ENCODE results near the gene RBBP6. TPM values are rescaled to one million over a fixed set of nuclear protein-coding genes. Genes with fewer than 3 reads are reported as not detected.

RBBP6 gene
- polyA plus RNA-seq, 4 donors: 20.7 to 54.3 (median 30.3) TPM

GRCh38 chr16:24526701-24527495 is 12.5 kb upstream of the RBBP6 start:
- FAIRE-seq: no peak
- Histone ChIP-seq H3K4me3 (ENCODE audit: low read depth in 1 of 3, low read length in 3 of 3) (no peak overlapping the region), H3K4me1 (ENCODE audit: control insufficient read depth in 3 of 3, insufficient read depth in 2 of 3, low read depth in 1 of 3, low read length in 2 of 3) (no peaks in the 10 kb centered on the region), H3K36me3 (ENCODE audit: control insufficient read depth in 3 of 3, insufficient read depth in 2 of 3, low read depth in 1 of 3, low read length in 3 of 3) (no peaks in the 10 kb centered on the region), H3K9me3 (ENCODE audit: control insufficient read depth in 2 of 2, insufficient read depth in 1 of 2, low read depth in 1 of 2, low read length in 1 of 2) (no peaks in the 10 kb centered on the region), H3K27me3 (ENCODE audit: control insufficient read depth in 3 of 3, insufficient read depth in 3 of 3, low read length in 3 of 3) (no peaks in the 10 kb centered on the region), H3K27ac (ENCODE audit: low read depth in 1 of 3, low read length in 2 of 3) (no peak overlapping the region)
- DNase-seq: no peak
- WGBS, 3 donors: 79 to 88% (median 84%) methylated on average over 9 of the region's 9 CpGs

- WGBS, 3 donors: 64 to 89% (median 77%) methylated on average over 1 of the region's 1 CpG
Measured at GRCh38 chr16:24531166-24531565, 8.2 kb upstream of the RBBP6 start.

GRCh38 chr16:24534620-24535019 is 4.7 kb upstream of the RBBP6 start:
- FAIRE-seq (no peak), DNase-seq (no peak)
- Histone ChIP-seq H3K36me3 (ENCODE audit: control insufficient read depth in 3 of 3, insufficient read depth in 2 of 3, low read depth in 1 of 3, low read length in 3 of 3) (no peaks in the 10 kb centered on the region), H3K27ac (ENCODE audit: low read depth in 1 of 3, low read length in 2 of 3) (no peak overlapping the region), H3K4me3 (ENCODE audit: low read depth in 1 of 3, low read length in 3 of 3) (no peak overlapping the region), H3K4me1 (ENCODE audit: control insufficient read depth in 3 of 3, insufficient read depth in 2 of 3, low read depth in 1 of 3, low read length in 2 of 3) (peaks cover 0 to 4% (median 0%) of the 10 kb centered on the region in 3 donors), H3K27me3 (ENCODE audit: control insufficient read depth in 3 of 3, insufficient read depth in 3 of 3, low read length in 3 of 3) (no peaks in the 10 kb centered on the region), H3K9me3 (ENCODE audit: control insufficient read depth in 2 of 2, insufficient read depth in 1 of 2, low read depth in 1 of 2, low read length in 1 of 2) (no peaks in the 10 kb centered on the region)

More at GRCh38 chr16:24531166-24531565, 8.2 kb upstream of the RBBP6 start:
- Histone ChIP-seq H3K27ac (ENCODE audit: low read depth in 1 of 3, low read length in 2 of 3) (no peak overlapping the region), H3K9me3 (ENCODE audit: control insufficient read depth in 2 of 2, insufficient read depth in 1 of 2, low read depth in 1 of 2, low read length in 1 of 2) (no peaks in the 10 kb centered on the region), H3K27me3 (ENCODE audit: control insufficient read depth in 3 of 3, insufficient read depth in 3 of 3, low read length in 3 of 3) (no peaks in the 10 kb centered on the region), H3K4me3 (ENCODE audit: low read depth in 1 of 3, low read length in 3 of 3) (no peak overlapping the region), H3K4me1 (ENCODE audit: control insufficient read depth in 3 of 3, insufficient read depth in 2 of 3, low read depth in 1 of 3, low read length in 2 of 3) (no peaks in the 10 kb centered on the region), H3K36me3 (ENCODE audit: control insufficient read depth in 3 of 3, insufficient read depth in 2 of 3, low read depth in 1 of 3, low read length in 3 of 3) (no peaks in the 10 kb centered on the region)
- DNase-seq (no peak), FAIRE-seq (no peak)

- Histone ChIP-seq H3K27me3 (ENCODE audit: control insufficient read depth in 3 of 3, insufficient read depth in 3 of 3, low read length in 3 of 3) (no peaks in the 10 kb centered on the region), H3K27ac (ENCODE audit: low read depth in 1 of 3, low read length in 2 of 3) (no peak overlapping the region), H3K9me3 (ENCODE audit: control insufficient read depth in 2 of 2, insufficient read depth in 1 of 2, low read depth in 1 of 2, low read length in 1 of 2) (no peaks in the 10 kb centered on the region), H3K4me1 (ENCODE audit: control insufficient read depth in 3 of 3, insufficient read depth in 2 of 3, low read depth in 1 of 3, low read length in 2 of 3) (peaks cover 0 to 4% (median 0%) of the 10 kb centered on the region in 3 donors), H3K4me3 (ENCODE audit: low read depth in 1 of 3, low read length in 3 of 3) (no peak overlapping the region), H3K36me3 (ENCODE audit: control insufficient read depth in 3 of 3, insufficient read depth in 2 of 3, low read depth in 1 of 3, low read length in 3 of 3) (no peaks in the 10 kb centered on the region)
- no peak for DNase-seq
- WGBS, 3 donors: 52 to 67% (median 62%) methylated on average over 4 of the region's 4 CpGs
- no peak for FAIRE-seq
Measured at GRCh38 chr16:24535827-24536226, 3.5 kb upstream of the RBBP6 start.

GRCh38 chr16:24536671-24537070 is 2.7 kb upstream of the RBBP6 start:
- FAIRE-seq (no peak), DNase-seq (no peak)
- H3K27ac ChIP-seq (ENCODE audit: low read depth in 1 of 3, low read length in 2 of 3): no peak overlapping the region
- peaks cover 0 to 4% (median 0%) of the 10 kb centered on the region in 3 donors for H3K4me1 ChIP-seq (ENCODE audit: control insufficient read depth in 3 of 3, insufficient read depth in 2 of 3, low read depth in 1 of 3, low read length in 2 of 3)
- no peaks in the 10 kb centered on the region for H3K27me3 ChIP-seq (ENCODE audit: control insufficient read depth in 3 of 3, insufficient read depth in 3 of 3, low read length in 3 of 3)
- no peaks in the 10 kb centered on the region for H3K36me3 ChIP-seq (ENCODE audit: control insufficient read depth in 3 of 3, insufficient read depth in 2 of 3, low read depth in 1 of 3, low read length in 3 of 3)
- H3K9me3 ChIP-seq (ENCODE audit: control insufficient read depth in 2 of 2, insufficient read depth in 1 of 2, low read depth in 1 of 2, low read length in 1 of 2): no peaks in the 10 kb centered on the region
- WGBS, 3 donors: 83 to 93% (median 90%) methylated on average over 5 of the region's 5 CpGs
- no peak overlapping the region for H3K4me3 ChIP-seq (ENCODE audit: low read depth in 1 of 3, low read length in 3 of 3)

GRCh38 chr16:24537474-24538337 is 1.7 kb upstream of the RBBP6 start:
- DNase-seq (no peak), FAIRE-seq (no peak)
- WGBS, 3 donors: 76 to 84% (median 79%) methylated on average over 16 of the region's 16 CpGs
- peaks cover 0 to 4% (median 4%) of the 10 kb centered on the region in 3 donors for H3K4me1 ChIP-seq (ENCODE audit: control insufficient read depth in 3 of 3, insufficient read depth in 2 of 3, low read depth in 1 of 3, low read length in 2 of 3)
- peaks cover 0 to 3% (median 0%) of the 10 kb centered on the region in 3 donors for H3K36me3 ChIP-seq (ENCODE audit: control insufficient read depth in 3 of 3, insufficient read depth in 2 of 3, low read depth in 1 of 3, low read length in 3 of 3)
- no peak overlapping the region for H3K27ac ChIP-seq (ENCODE audit: low read depth in 1 of 3, low read length in 2 of 3)
- no peak overlapping the region for H3K4me3 ChIP-seq (ENCODE audit: low read depth in 1 of 3, low read length in 3 of 3)
- H3K9me3 ChIP-seq (ENCODE audit: control insufficient read depth in 2 of 2, insufficient read depth in 1 of 2, low read depth in 1 of 2, low read length in 1 of 2): no peaks in the 10 kb centered on the region
- H3K27me3 ChIP-seq (ENCODE audit: control insufficient read depth in 3 of 3, insufficient read depth in 3 of 3, low read length in 3 of 3): no peaks in the 10 kb centered on the region

- Histone ChIP-seq H3K27ac (ENCODE audit: low read depth in 1 of 3, low read length in 2 of 3) (peak overlapping the region in 2 of 3 donors; percentile 80 to 83), H3K4me3 (ENCODE audit: low read depth in 1 of 3, low read length in 3 of 3) (peak overlapping the region; percentile 17 to 68 (median 47)), H3K4me1 (ENCODE audit: control insufficient read depth in 3 of 3, insufficient read depth in 2 of 3, low read depth in 1 of 3, low read length in 2 of 3) (peaks cover 3 to 10% (median 4%) of the 10 kb centered on the region in 3 donors), H3K27me3 (ENCODE audit: control insufficient read depth in 3 of 3, insufficient read depth in 3 of 3, low read length in 3 of 3) (no peaks in the 10 kb centered on the region), H3K9me3 (ENCODE audit: control insufficient read depth in 2 of 2, insufficient read depth in 1 of 2, low read depth in 1 of 2, low read length in 1 of 2) (no peaks in the 10 kb centered on the region), H3K36me3 (ENCODE audit: control insufficient read depth in 3 of 3, insufficient read depth in 2 of 3, low read depth in 1 of 3, low read length in 3 of 3) (peaks cover 0 to 6% (median 0%) of the 10 kb centered on the region in 3 donors)
- FAIRE-seq (no peak), DNase-seq (peak in 1 of 2 donors; percentile 84)
- WGBS, 3 donors: 9 to 19% (median 11%) methylated on average over 11 of the region's 11 CpGs
Measured at GRCh38 chr16:24538756-24539294, 541 bp upstream of the RBBP6 start.

GRCh38 chr16:24539850-24540601 is 660 bp downstream of the RBBP6 start:
- Histone ChIP-seq H3K4me1 (ENCODE audit: control insufficient read depth in 3 of 3, insufficient read depth in 2 of 3, low read depth in 1 of 3, low read length in 2 of 3) (peaks cover 3 to 18% (median 4%) of the 10 kb centered on the region in 3 donors), H3K9me3 (ENCODE audit: control insufficient read depth in 2 of 2, insufficient read depth in 1 of 2, low read depth in 1 of 2, low read length in 1 of 2) (no peaks in the 10 kb centered on the region), H3K27me3 (ENCODE audit: control insufficient read depth in 3 of 3, insufficient read depth in 3 of 3, low read length in 3 of 3) (no peaks in the 10 kb centered on the region), H3K27ac (ENCODE audit: low read depth in 1 of 3, low read length in 2 of 3) (peak overlapping the region; percentile 97 to 100 (median 99)), H3K36me3 (ENCODE audit: control insufficient read depth in 3 of 3, insufficient read depth in 2 of 3, low read depth in 1 of 3, low read length in 3 of 3) (peaks cover 0 to 8% (median 0%) of the 10 kb centered on the region in 3 donors), H3K4me3 (ENCODE audit: low read depth in 1 of 3, low read length in 3 of 3) (peak overlapping the region; percentile 72 to 99 (median 80))
- DNase-seq: peak in 1 of 2 donors; percentile 46
- no peak for FAIRE-seq
- WGBS, 3 donors: 0% methylated on average over 34 to 64 of the region's 64 CpGs

Measured in small intestine (tissue), 7 donors.